ENCODE measurements around the gene TARS2.
A peak's percentile ranks its signal among the peaks of the same experiment; 100 is the strongest.

TARS2 gene

GRCh38 chr1:150545486-150546032 lies 58.3 kb downstream of the TARS2 start:
- Histone ChIP-seq H3K4me1 (ENCODE audit: control insufficient read depth in 1 of 2, insufficient read depth in 2 of 2, low read length in 2 of 2) (peaks cover 9 to 13% of the 10 kb centered on the region in 2 experiments), H3K18ac (ENCODE audit: low read length) (no peak overlapping the region), H3K23ac (ENCODE audit: low read length) (no peak overlapping the region), H3K9me3 (ENCODE audit: insufficient read depth, low read depth, low read length) (no peaks in the 10 kb centered on the region), H3K27ac (ENCODE audit: low read depth, low read length) (no peak overlapping the region), H3K14ac (ENCODE audit: low read length) (no peak overlapping the region), H4K12ac (ENCODE audit: low read depth, low read length) (no peak overlapping the region), H2AK5ac (ENCODE audit: low read length) (no peak overlapping the region), H2AFZ (ENCODE audit: insufficient read depth, low read length, poor library complexity) (no peak overlapping the region), H3K9ac (ENCODE audit: low read length) (no peak overlapping the region), H2BK5ac (ENCODE audit: low read depth, low read length, poor library complexity) (no peak overlapping the region), H3K79me1 (ENCODE audit: low read length) (peaks cover 16% of the 10 kb centered on the region), H4K8ac (ENCODE audit: low read depth, low read length) (no peak overlapping the region), H3K4ac (ENCODE audit: low read depth, low read length) (no peak overlapping the region), H3K4me2 (ENCODE audit: low read length) (no peak overlapping the region), H3K79me2 (ENCODE audit: control insufficient read depth, insufficient read depth, low read length, poor library complexity) (peaks cover 7% of the 10 kb centered on the region), H2BK12ac (ENCODE audit: low read length) (no peak overlapping the region), H4K91ac (ENCODE audit: low read depth, low read length) (no peak overlapping the region), H3K27me3 (ENCODE audit: insufficient read depth, low read length) (no peaks in the 10 kb centered on the region), H3K36me3 (ENCODE audit: control insufficient read depth in 1 of 2, insufficient read depth in 2 of 2, low read length in 2 of 2) (no peaks in the 10 kb centered on the region), H2BK120ac (ENCODE audit: insufficient read depth, low read length, poor library complexity) (no peak overlapping the region), H3K4me3 (ENCODE audit: low read depth, low read length) (no peak overlapping the region)
- WGBS (ENCODE audit: extremely low coverage, insufficient coverage, insufficient read length): no CpG with 5 or more reads among the region's 6 CpGs
- no peak for DNase-seq

- H3K36me3 ChIP-seq (ENCODE audit: control insufficient read depth in 1 of 2, insufficient read depth in 2 of 2, low read length in 2 of 2): no peaks in the 10 kb centered on the region
- H2AFZ ChIP-seq (ENCODE audit: insufficient read depth, low read length, poor library complexity): no peak overlapping the region
Observed at GRCh38 chr1:150546294-150546937, 59.2 kb downstream of the TARS2 start.

GRCh38 chr1:150548324-150548631 lies 61.1 kb downstream of the TARS2 start:
- H3K14ac ChIP-seq (ENCODE audit: low read length): peak overlapping the region; percentile 21
- H2BK12ac ChIP-seq (ENCODE audit: low read length): no peak overlapping the region
- H4K91ac ChIP-seq (ENCODE audit: low read depth, low read length): peak overlapping the region; percentile 31
- H3K4me3 ChIP-seq (ENCODE audit: low read depth, low read length): no peak overlapping the region
- no CpG with 5 or more reads among the region's 4 CpGs for WGBS (ENCODE audit: extremely low coverage, insufficient coverage, insufficient read length)
- peak overlapping the region; percentile 86 for H3K27ac ChIP-seq (ENCODE audit: low read depth, low read length)
- peaks cover 7% of the 10 kb centered on the region for H3K79me2 ChIP-seq (ENCODE audit: control insufficient read depth, insufficient read depth, low read length, poor library complexity)
- no peak overlapping the region for H3K23ac ChIP-seq (ENCODE audit: low read length)
- peak overlapping the region; percentile 31 for H3K18ac ChIP-seq (ENCODE audit: low read length)
- no peak overlapping the region for H2BK120ac ChIP-seq (ENCODE audit: insufficient read depth, low read length, poor library complexity)
- no peak overlapping the region for H2AK5ac ChIP-seq (ENCODE audit: low read length)
- peaks cover 32% of the 10 kb centered on the region for H3K79me1 ChIP-seq (ENCODE audit: low read length)
- no peak overlapping the region for H4K8ac ChIP-seq (ENCODE audit: low read depth, low read length)
- no peak overlapping the region for H3K9ac ChIP-seq (ENCODE audit: low read length)
- H4K12ac ChIP-seq (ENCODE audit: low read depth, low read length): no peak overlapping the region
- H2BK5ac ChIP-seq (ENCODE audit: low read depth, low read length, poor library complexity): no peak overlapping the region
- no peak overlapping the region for H2AFZ ChIP-seq (ENCODE audit: insufficient read depth, low read length, poor library complexity)
- H3K36me3 ChIP-seq (ENCODE audit: control insufficient read depth in 1 of 2, insufficient read depth in 2 of 2, low read length in 2 of 2): no peaks in the 10 kb centered on the region
- DNase-seq: no peak
- no peaks in the 10 kb centered on the region for H3K9me3 ChIP-seq (ENCODE audit: insufficient read depth, low read depth, low read length)
- H3K4me1 ChIP-seq (ENCODE audit: control insufficient read depth in 1 of 2, insufficient read depth in 2 of 2, low read length in 2 of 2): peaks cover 33 to 38% of the 10 kb centered on the region in 2 experiments
- H3K27me3 ChIP-seq (ENCODE audit: insufficient read depth, low read length): no peaks in the 10 kb centered on the region
- no peak overlapping the region for H3K4ac ChIP-seq (ENCODE audit: low read depth, low read length)
- H3K4me2 ChIP-seq (ENCODE audit: low read length): peak overlapping the region; percentile 74

More at GRCh38 chr1:150546294-150546937, 59.2 kb downstream of the TARS2 start:
- H3K27me3 ChIP-seq (ENCODE audit: insufficient read depth, low read length): no peaks in the 10 kb centered on the region
- peaks cover 17 to 21% of the 10 kb centered on the region in 2 experiments for H3K4me1 ChIP-seq (ENCODE audit: control insufficient read depth in 1 of 2, insufficient read depth in 2 of 2, low read length in 2 of 2)
- no peak overlapping the region for H2AK5ac ChIP-seq (ENCODE audit: low read length)
- H2BK120ac ChIP-seq (ENCODE audit: insufficient read depth, low read length, poor library complexity): no peak overlapping the region
- H2BK5ac ChIP-seq (ENCODE audit: low read depth, low read length, poor library complexity): no peak overlapping the region
- peaks cover 7% of the 10 kb centered on the region for H3K79me2 ChIP-seq (ENCODE audit: control insufficient read depth, insufficient read depth, low read length, poor library complexity)
- H3K4ac ChIP-seq (ENCODE audit: low read depth, low read length): no peak overlapping the region
- H2BK12ac ChIP-seq (ENCODE audit: low read length): no peak overlapping the region
- no peak overlapping the region for H3K27ac ChIP-seq (ENCODE audit: low read depth, low read length)
- no peaks in the 10 kb centered on the region for H3K9me3 ChIP-seq (ENCODE audit: insufficient read depth, low read depth, low read length)
- no peak overlapping the region for H4K91ac ChIP-seq (ENCODE audit: low read depth, low read length)
- WGBS (ENCODE audit: extremely low coverage, insufficient coverage, insufficient read length): no CpG with 5 or more reads among the region's 16 CpGs
- H4K8ac ChIP-seq (ENCODE audit: low read depth, low read length): no peak overlapping the region
- H3K9ac ChIP-seq (ENCODE audit: low read length): no peak overlapping the region
- peaks cover 22% of the 10 kb centered on the region for H3K79me1 ChIP-seq (ENCODE audit: low read length)
- no peak overlapping the region for H3K14ac ChIP-seq (ENCODE audit: low read length)
- H3K4me2 ChIP-seq (ENCODE audit: low read length): no peak overlapping the region
- no peak overlapping the region for H3K18ac ChIP-seq (ENCODE audit: low read length)
- H3K23ac ChIP-seq (ENCODE audit: low read length): no peak overlapping the region
- DNase-seq: no peak
- H4K12ac ChIP-seq (ENCODE audit: low read depth, low read length): no peak overlapping the region
- no peak overlapping the region for H3K4me3 ChIP-seq (ENCODE audit: low read depth, low read length)

- H3K27ac ChIP-seq (ENCODE audit: low read depth, low read length): peak within 1 kb of the TSS; percentile 91
- H2BK12ac ChIP-seq (ENCODE audit: low read length): peak within 1 kb of the TSS; percentile 41
- no peak within 1 kb of the TSS for H3K23ac ChIP-seq (ENCODE audit: low read length)
- H2AFZ ChIP-seq (ENCODE audit: insufficient read depth, low read length, poor library complexity): peak within 1 kb of the TSS; percentile 92
- peak within 1 kb of the TSS; percentile 66 for H4K12ac ChIP-seq (ENCODE audit: low read depth, low read length)
- H4K8ac ChIP-seq (ENCODE audit: low read depth, low read length): peak within 1 kb of the TSS; percentile 56
- peak within 1 kb of the TSS; percentile 42 for H2AK5ac ChIP-seq (ENCODE audit: low read length)
- peaks cover 34 to 40% of the 10 kb centered on the region in 2 experiments for H3K4me1 ChIP-seq (ENCODE audit: control insufficient read depth in 1 of 2, insufficient read depth in 2 of 2, low read length in 2 of 2)
- peak within 1 kb of the TSS; percentile 64 for H3K4me3 ChIP-seq (ENCODE audit: low read depth, low read length)
- peaks cover 32% of the 10 kb centered on the region for H3K79me1 ChIP-seq (ENCODE audit: low read length)
- peak within 1 kb of the TSS; percentile 54 for H2BK120ac ChIP-seq (ENCODE audit: insufficient read depth, low read length, poor library complexity)
- no peaks in the 10 kb centered on the region for H3K9me3 ChIP-seq (ENCODE audit: insufficient read depth, low read depth, low read length)
- H3K79me2 ChIP-seq (ENCODE audit: control insufficient read depth, insufficient read depth, low read length, poor library complexity): peaks cover 7% of the 10 kb centered on the region
- peak within 1 kb of the TSS; percentile 62 for H3K18ac ChIP-seq (ENCODE audit: low read length)
- peak; percentile 83 for DNase-seq
- peak within 1 kb of the TSS; percentile 75 for H3K9ac ChIP-seq (ENCODE audit: low read length)
- H3K4ac ChIP-seq (ENCODE audit: low read depth, low read length): peak within 1 kb of the TSS; percentile 7
- no peaks in the 10 kb centered on the region for H3K27me3 ChIP-seq (ENCODE audit: insufficient read depth, low read length)
- H2BK5ac ChIP-seq (ENCODE audit: low read depth, low read length, poor library complexity): peak within 1 kb of the TSS; percentile 84
- H4K91ac ChIP-seq (ENCODE audit: low read depth, low read length): peak within 1 kb of the TSS; percentile 73
- peak within 1 kb of the TSS; percentile 74 for H3K4me2 ChIP-seq (ENCODE audit: low read length)
- H3K36me3 ChIP-seq (ENCODE audit: control insufficient read depth in 1 of 2, insufficient read depth in 2 of 2, low read length in 2 of 2): no peaks in the 10 kb centered on the region
- peak within 1 kb of the TSS; percentile 66 for H3K14ac ChIP-seq (ENCODE audit: low read length)
- WGBS (ENCODE audit: extremely low coverage, insufficient coverage, insufficient read length): no CpG with 5 or more reads among the region's 91 CpGs
Observed at GRCh38 chr1:150548632-150549495, 61.6 kb downstream of the TARS2 start, which contains the start of gene ADAMTSL4. TSS of gene ADAMTSL4 (plus strand) at chr1:150549408. CDS start at chr1:150552289, 2,881 bp downstream.
